Vagina (tissue), 2 donors: ENCODE results near the gene COBL. TPM values are rescaled to one million over a fixed set of nuclear protein-coding genes. Genes with fewer than 3 reads are reported as not detected.

Experiments
- DNase-seq, 2 donors: peaks; one replicate each; pipeline ENCODE4 v3.0.0-alpha.2; 2017; ENCODE audit errors: extremely low spot score in 2 of 2
- H3K27ac ChIP-seq: fragments of 200-600 bp; sonication (generic); one replicate; pipeline ENCODE4 v1.5.1; 2019
- H3K27me3 ChIP-seq: fragments of 200-600 bp; sonication (generic); one replicate; pipeline ENCODE4 v1.5.1; 2019
- H3K36me3 ChIP-seq, 2 donors: fragments of 200-600 bp; sonication (generic); one replicate each; pipeline ENCODE4 v1.5.1; 2017 to 2019
- H3K4me1 ChIP-seq: fragments of 200-600 bp; sonication (generic); one replicate; pipeline ENCODE4 v1.5.1; 2019
- H3K4me3 ChIP-seq, 2 donors: fragments of 200-600 bp; sonication (generic); 1 replicate in 1 of 2; 2 replicates in 1 of 2; pipeline ENCODE4 v1.5.1; 2016 to 2019
- H3K9me3 ChIP-seq: fragments of 200-600 bp; sonication (generic); one replicate; pipeline ENCODE4 v1.5.1; 2019
- CTCF ChIP-seq, 3 experiments: fragments of 450-650 bp in 2 of 3; fragments of 200-600 bp in 1 of 3; sonication (generic) in 1 of 3; IDR thresholded peaks; one replicate each; pipeline ENCODE4 v1.5.1; 2017 to 2019; ENCODE audit warnings: antibody characterized with exemption in 3 of 3, mild to moderate bottlenecking in 2 of 3, moderate library complexity in 2 of 3
- POLR2A ChIP-seq, 2 donors: fragments of 450-650 bp; IDR thresholded peaks; one replicate each; pipeline ENCODE4 v1.6.1; 2017; ENCODE audit warnings: antibody characterized with exemption in 2 of 2, mild to moderate bottlenecking in 2 of 2, moderate library complexity in 2 of 2
- POLR2AphosphoS5 ChIP-seq, 2 donors: sonication (generic); formaldehyde crosslinking; IDR thresholded peaks; one replicate each; pipeline ENCODE4 v1.9.0; 2017; ENCODE audit warnings: antibody characterized with exemption in 2 of 2, mild to moderate bottlenecking in 2 of 2, low read depth in 1 of 2; ENCODE audit not compliant: insufficient read depth in 1 of 2
- intact Hi-C: fragments of 100-400 bp; cut with DNase I; formaldehyde crosslinking; loops from one replicate; pipeline ENCODE4 v1.15.1; 2023
- total RNA-seq: library from RNA; depleted of rRNA; stranded (reverse); fragments of >200 nt; gene quantifications from one replicate; pipeline ENCODE4 v1.2.3, GENCODE V29; 2016

Gene COBL
- total RNA-seq, 1 donor from 2014 or later: 9.3 TPM

- Histone ChIP-seq H3K9me3 (no peaks in the 10 kb centered on the region), H3K4me3 (no peak overlapping the region), H3K36me3 (no peaks in the 10 kb centered on the region), H3K27me3 (no peaks in the 10 kb centered on the region), H3K27ac (no peak overlapping the region), H3K4me1 (peaks cover 8% of the 10 kb centered on the region)
- TF ChIP-seq POLR2AphosphoS5 (IDR thresholded peaks at IDR 0.05; ENCODE audit: insufficient read depth in 1 of 2, low read depth in 1 of 2) (peak in 1 of 2 donors; percentile 43), CTCF (IDR thresholded peaks at IDR 0.05) (no peak), POLR2A (IDR thresholded peaks at IDR 0.05) (no peak)
- intact Hi-C loops: no loop called here
- DNase-seq: no peak
Observed at GRCh38 chr7:51075681-51076580, 240.7 kb downstream of the COBL start.

GRCh38 chr7:51073171-51073570, 243.4 kb downstream of the COBL start:
- Histone ChIP-seq H3K4me1 (no peaks in the 10 kb centered on the region), H3K36me3 (no peaks in the 10 kb centered on the region), H3K27me3 (no peaks in the 10 kb centered on the region), H3K4me3 (no peak overlapping the region), H3K27ac (no peak overlapping the region), H3K9me3 (no peaks in the 10 kb centered on the region)
- no peak for DNase-seq
- intact Hi-C loops: no loop called here
- TF ChIP-seq POLR2AphosphoS5 (IDR thresholded peaks at IDR 0.05; ENCODE audit: insufficient read depth in 1 of 2, low read depth in 1 of 2) (no peak), CTCF (IDR thresholded peaks at IDR 0.05) (no peak), POLR2A (IDR thresholded peaks at IDR 0.05) (no peak)

- H3K4me1 ChIP-seq: no peaks in the 10 kb centered on the region
- TF ChIP-seq CTCF (IDR thresholded peaks at IDR 0.05): no peak
- TF ChIP-seq POLR2AphosphoS5 (IDR thresholded peaks at IDR 0.05; ENCODE audit: insufficient read depth in 1 of 2, low read depth in 1 of 2): no peak
- TF ChIP-seq POLR2A (IDR thresholded peaks at IDR 0.05): no peak
- no peaks in the 10 kb centered on the region for H3K9me3 ChIP-seq
- no peak for DNase-seq
- no peaks in the 10 kb centered on the region for H3K27me3 ChIP-seq
- intact Hi-C loops: no loop called here
- no peak overlapping the region for H3K4me3 ChIP-seq
- no peak overlapping the region for H3K27ac ChIP-seq
- no peaks in the 10 kb centered on the region for H3K36me3 ChIP-seq
Observed at GRCh38 chr7:51072281-51072680, 244.3 kb downstream of the COBL start.

- Histone ChIP-seq H3K27ac (no peak overlapping the region), H3K36me3 (no peaks in the 10 kb centered on the region), H3K4me1 (no peaks in the 10 kb centered on the region), H3K27me3 (no peaks in the 10 kb centered on the region), H3K4me3 (no peak overlapping the region), H3K9me3 (no peaks in the 10 kb centered on the region)
- intact Hi-C loops: no loop called here
- no peak for TF ChIP-seq CTCF (IDR thresholded peaks at IDR 0.05)
- TF ChIP-seq POLR2AphosphoS5 (IDR thresholded peaks at IDR 0.05; ENCODE audit: insufficient read depth in 1 of 2, low read depth in 1 of 2): no peak
- TF ChIP-seq POLR2A (IDR thresholded peaks at IDR 0.05): no peak
- DNase-seq: no peak
Observed at GRCh38 chr7:51071427-51071826, 245.2 kb downstream of the COBL start.

- no peak overlapping the region for H3K27ac ChIP-seq
- H3K27me3 ChIP-seq: no peaks in the 10 kb centered on the region
- H3K9me3 ChIP-seq: no peaks in the 10 kb centered on the region
- DNase-seq: no peak
- no peaks in the 10 kb centered on the region for H3K4me1 ChIP-seq
- TF ChIP-seq POLR2A (IDR thresholded peaks at IDR 0.05) (no peak), POLR2AphosphoS5 (IDR thresholded peaks at IDR 0.05; ENCODE audit: insufficient read depth in 1 of 2, low read depth in 1 of 2) (no peak), CTCF (IDR thresholded peaks at IDR 0.05) (no peak)
- intact Hi-C loops: no loop called here
- H3K36me3 ChIP-seq: no peaks in the 10 kb centered on the region
- H3K4me3 ChIP-seq: no peak overlapping the region
Observed at GRCh38 chr7:51070151-51070550, 246.5 kb downstream of the COBL start.
